GM12878 (cell line): ENCODE data around the gene MGAT1. TPM values are rescaled to one million over a fixed set of nuclear protein-coding genes. Genes with fewer than 3 reads are reported as not detected.
A peak's percentile ranks its signal among the peaks of the same experiment; 100 is the strongest.

Source experiments
- ATAC-seq: fragments of 200-7000 bp; cut with Tn5 transposase; 3 replicates; pipeline ENCODE4 v1.9.1; 2020; ENCODE audit warnings: mild to moderate bottlenecking, moderate library complexity
- BruUV-seq: library from RNA; stranded (reverse); fragments of 400-500 nt; replicated peaks from 2 replicates; lab custom pipeline; 2021; lab: Mats Ljungman, UMichigan
- CTCF ChIA-PET: fragments of 300-600 bp; sonication (Branson Sonifier 250); formaldehyde crosslinking; extraction: SDS; loops from one replicate; lab custom pipeline; 2021; ENCODE audit warnings: inconsistent platforms; lab: Yijun Ruan, JAX
- POLR2A ChIA-PET: fragments of 350-600 bp; formaldehyde crosslinking; extraction: SDS; loops from one replicate; lab custom pipeline; 2021; ENCODE audit warnings: inconsistent platforms; lab: Charles Lee
- RAD21 ChIA-PET: fragments of 300-600 bp; sonication (Branson Sonifier 250); formaldehyde crosslinking; loops from one replicate; lab custom pipeline; 2023; ENCODE audit warnings: antibody characterized with exemption; ENCODE audit not compliant: unreplicated experiment; lab: Charles Lee
- SMC1A ChIA-PET: fragments of 300-600 bp; sonication (Branson Sonifier 250); formaldehyde crosslinking; loops from one replicate; lab custom pipeline; 2023; ENCODE audit not compliant: unreplicated experiment, uncharacterized antibody; lab: Charles Lee
- DNase-seq: peaks from one replicate; pipeline ENCODE4 v3.0.0-alpha.2; 2011; ENCODE audit warnings: low read depth, low spot score
- FAIRE-seq: peaks from 3 replicates; lab custom pipeline; 2011; peaks lifted over from hg19 to GRCh38; lab: Jason Lieb, UNC
- H2AFZ ChIP-seq: 2 replicates; pipeline ENCODE4 v1.6.0; 2011; ENCODE audit warnings: low read depth, low read length, control low read depth; ENCODE audit not compliant: control insufficient read depth
- H3K27ac ChIP-seq: 2 replicates; pipeline ENCODE4 v1.5.1; 2011; ENCODE audit warnings: control low read depth; ENCODE audit not compliant: control insufficient read depth, insufficient read depth
- H3K27me3 ChIP-seq, 2 experiments: replicated peaks in 1 of 2; 2 replicates each; pipeline versions ENCODE4 v1.6.0 to v1.6.1; 2011; ENCODE audit warnings: low read length in 1 of 2; ENCODE audit not compliant: control insufficient read depth in 2 of 2, insufficient read depth in 2 of 2
- H3K36me3 ChIP-seq, 2 experiments: 2 replicates each; pipeline ENCODE4 v1.5.1; 2011; ENCODE audit warnings: low read length in 1 of 2; ENCODE audit not compliant: control insufficient read depth in 2 of 2, insufficient read depth in 2 of 2
- H3K4me1 ChIP-seq: 2 replicates; pipeline ENCODE4 v1.6.1; 2011; ENCODE audit warnings: mild to moderate bottlenecking, low read length, moderate library complexity, mixed read lengths; ENCODE audit not compliant: control insufficient read depth, insufficient read depth
- H3K4me2 ChIP-seq: 2 replicates; pipeline ENCODE4 v1.6.0; 2011; ENCODE audit warnings: control low read depth; ENCODE audit not compliant: control insufficient read depth, insufficient read depth
- H3K4me3 ChIP-seq: fragments of 200-600 bp; sonication (generic); 2 replicates; pipeline ENCODE4 v1.5.1; 2016
- H3K79me2 ChIP-seq: 2 replicates; pipeline ENCODE4 v1.6.0; 2011; ENCODE audit warnings: low read length; ENCODE audit not compliant: control insufficient read depth, insufficient read depth
- H3K9ac ChIP-seq: 2 replicates; pipeline ENCODE4 v1.8.0; 2011; ENCODE audit warnings: low read length, control low read depth, mixed read lengths; ENCODE audit not compliant: control insufficient read depth, insufficient read depth
- H3K9me3 ChIP-seq: replicated peaks from 3 replicates; pipeline ENCODE4 v1.5.1; 2011; ENCODE audit warnings: mild to moderate bottlenecking, low read length; ENCODE audit not compliant: control insufficient read depth, insufficient read depth
- H4K20me1 ChIP-seq: 2 replicates; pipeline ENCODE4 v1.6.0; 2011; ENCODE audit not compliant: control insufficient read depth, insufficient read depth
- ATF7 ChIP-seq: fragments of 450-650 bp; IDR thresholded peaks from 2 replicates; pipeline ENCODE4 v1.6.1; 2016; ENCODE audit warnings: low read depth, mild to moderate bottlenecking
- EP300 ChIP-seq, 2 experiments: fragments of 150-350 bp in 1 of 2; IDR thresholded peaks; 2 replicates each; pipeline ENCODE4 v1.6.1; 2011 to 2012; ENCODE audit warnings: low read depth in 2 of 2, low read length in 2 of 2, borderline replicate concordance in 1 of 2, improper control_type of control experiment in 1 of 2, inconsistent platforms in 1 of 2; ENCODE audit not compliant: control insufficient read depth in 1 of 2
- HDGF ChIP-seq: fragments of 450-650 bp; IDR thresholded peaks from 2 replicates; pipeline ENCODE4 v1.6.1; 2016; ENCODE audit warnings: antibody characterized with exemption
- POLR2AphosphoS5 ChIP-seq: IDR thresholded peaks from 2 replicates; pipeline ENCODE4 v1.6.1; 2011; ENCODE audit warnings: mild to moderate bottlenecking, low read length, inconsistent platforms
- POU2F2 ChIP-seq: IDR thresholded peaks from 3 replicates; pipeline ENCODE4 v1.6.1; 2011; ENCODE audit warnings: low read depth, mild to moderate bottlenecking, low read length, borderline replicate concordance
- RUNX3 ChIP-seq: IDR thresholded peaks from 2 replicates; pipeline ENCODE4 v1.6.1; 2012; ENCODE audit warnings: low read length, inconsistent platforms
- SREBF2 ChIP-seq: IDR thresholded peaks from 2 replicates; pipeline ENCODE4 v1.6.1; 2012; ENCODE audit warnings: mild to moderate bottlenecking, low read length
- WGBS: methylation state at CpG from one replicate; pipeline ENCODE4 v1.1.6; 2016; ENCODE audit warnings: low lambda C conversion rate; ENCODE audit not compliant: insufficient replicate concordance, insufficient coverage; ENCODE audit errors: missing lambda C conversion rate; 5-methylcytosine and 5-hydroxymethylcytosine counted together
- in situ Hi-C: fragments of 300-500 bp; cut with MboI; formaldehyde crosslinking; loops from 9 replicates; pipeline ENCODE4 v1.14.3; 2018; ENCODE audit warnings: mixed read lengths
- intact Hi-C: fragments of 100-400 bp; cut with micrococcal nuclease; formaldehyde crosslinking; loops from one replicate; pipeline ENCODE4 v1.14.2; 2022; ENCODE audit not compliant: unreplicated experiment
- polyA plus RNA-seq, 11 experiments: library from polyadenylated mRNA; depleted of rRNA in 4 of 11; unstranded in 6 of 11; stranded (reverse) in 5 of 11; fragments of >200 nt; fragmentation: Nextera tagmentation in 4 of 11; fragmentation: Illumina TruSeq in 1 of 11; extraction: Ambion mirVana in 4 of 11; extraction: Trizol in 1 of 11; gene quantifications; 1 replicate in 1 of 11; 2 replicates in 10 of 11; pipeline versions ENCODE4 v1.2.1 to v1.2.3, GENCODE V29; 2011 to 2016; ENCODE audit warnings: inconsistent platforms in 2 of 11, missing spikeins in 2 of 11, low read depth in 1 of 11
- total RNA-seq, 4 experiments: library from RNA; depleted of rRNA in 3 of 4; stranded (reverse); fragments of >200 nt in 3 of 4; fragmentation: Illumina TruSeq in 1 of 4; extraction: Trizol in 1 of 4; gene quantifications; 2 replicates each; pipeline versions ENCODE4 v1.2.1 to v1.2.3, GENCODE V29; 2013 to 2021
- TF ChIP-seq, protein P1 (sequence below): fragments of 450-650 bp; IDR thresholded peaks from 2 replicates; pipeline ENCODE4 v1.6.1; 2017; ENCODE audit warnings: mild to moderate bottlenecking, moderate library complexity
- TF ChIP-seq, protein P2 (sequence below): fragments of 450-650 bp; formaldehyde crosslinking; IDR thresholded peaks from 2 replicates; pipeline ENCODE4 v1.4.0; 2022; ENCODE audit warnings: mild to moderate bottlenecking, moderate library complexity
- TF ChIP-seq, protein P3 (sequence below): IDR thresholded peaks from 2 replicates; pipeline ENCODE4 v1.6.1; 2011; ENCODE audit warnings: low read depth, low read length, improper control_type of control experiment, borderline replicate concordance
- TF ChIP-seq, protein P4 (sequence below): fragments of 450-650 bp; conservative IDR thresholded peaks from 2 replicates; pipeline ENCODE4 v1.6.1; 2017; ENCODE audit warnings: mild to moderate bottlenecking, moderate library complexity

Gene MGAT1
- total and polyA plus RNA-seq, 10 of the 15 experiments (the other 5 are each of a cell fraction or from before 2014, with no cell fraction given) = 3.1 to 88.4 (median 62.7) TPM

DNA sequence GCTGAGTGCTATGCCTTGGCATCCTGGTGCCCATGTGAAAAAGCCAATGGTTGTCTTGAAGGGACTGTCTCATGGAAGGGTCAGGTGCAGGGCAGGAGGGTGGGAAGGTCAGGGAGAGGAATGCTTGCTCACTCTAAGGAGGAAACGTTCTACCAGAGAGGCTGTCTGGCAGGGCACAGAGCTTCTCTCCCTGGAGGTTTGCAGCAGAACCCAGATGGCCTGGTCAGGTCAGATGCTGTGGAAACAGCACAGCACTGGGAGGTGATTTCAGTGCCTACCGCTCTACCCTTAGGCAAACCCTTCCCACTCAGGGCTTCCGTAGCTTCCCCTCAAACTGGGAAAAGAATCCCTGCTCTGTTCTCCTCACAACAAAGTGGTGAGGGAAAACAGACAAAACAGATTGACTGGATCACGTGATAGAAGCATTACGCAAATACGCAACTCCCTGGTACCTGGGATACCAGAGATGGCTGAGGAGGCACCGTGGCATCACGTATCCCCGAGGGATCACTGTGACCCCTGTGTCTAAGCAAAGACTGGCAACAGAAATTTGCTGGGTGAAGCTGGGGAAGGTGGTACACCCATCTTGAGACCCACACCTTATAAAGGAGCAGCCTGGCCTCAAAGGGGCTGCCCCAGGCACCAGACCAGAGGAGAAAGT is 3.9 kb upstream of the MGAT1 start:
- RAD21 ChIA-PET = interaction anchor here (0.8 to 1.4 kb wide), 8 partner anchors 18 to 362 kb away, joined by 3 to 4 read pairs (median 3); no protein-coding TSS in a partner anchor
- FAIRE-seq = no peak
- Histone ChIP-seq H3K4me1 (peaks cover 23% of the 10 kb centered on the region), H3K4me2 (peak overlapping the region; percentile 79), H4K20me1 (peaks cover 3% of the 10 kb centered on the region; the same call in 1 of the 2 replicates), H3K27ac (peak overlapping the region; percentile 94), H3K79me2 (peaks cover 80% of the 10 kb centered on the region), H3K27me3 (no peaks in the 10 kb centered on the region), H3K4me3 (peak overlapping the region; percentile 97), H3K9ac (peak overlapping the region; percentile 90), H3K9me3 (no peaks in the 10 kb centered on the region), H2AFZ (no peak overlapping the region), H3K36me3 (peaks cover 0 to 2% of the 10 kb centered on the region in 2 experiments; a peak in 2 of 4 replicates)
- CTCF ChIA-PET = interaction anchor here (0.9 to 2.4 kb wide), 4 partner anchors 11 to 362 kb away, joined by 3 to 14 read pairs (median 4); no protein-coding TSS in a partner anchor
- 59% methylated on average over 9 of the region's 9 CpGs for WGBS
- intact Hi-C loops (loop anchor here (5.0 to 10.0 kb wide), 2 partner anchors 348 to 366 kb away; no protein-coding TSS in a partner anchor), in situ Hi-C loops (loop anchor here (25.0 kb wide), 1 partner anchor 994 kb away; the partner anchor contains the start of genes MGAT4B and SQSTM1)
- POLR2A ChIA-PET = interaction anchor here (0.9 to 2.9 kb wide), 4 partner anchors 11 to 54 kb away, joined by 3 to 11 read pairs (median 8); no protein-coding TSS in a partner anchor
- no TSS peak for BruUV-seq
- no peak for DNase-seq
- no peak for ATAC-seq
- SMC1A ChIA-PET = interaction anchor here (0.7 to 3.1 kb wide), 5 partner anchors 12 to 61 kb away, joined by 3 to 13 read pairs (median 5); no protein-coding TSS in a partner anchor
- TF ChIP-seq POU2F2 = 0 out of 3 replicates have a peak, but pooled peaks have one; percentile 13
- TF ChIP-seq ATF7 = peak; percentile 27; the same call in 1 of the 2 replicates
- TF ChIP-seq POLR2AphosphoS5 = no peak
- TF ChIP-seq, protein P1, sequence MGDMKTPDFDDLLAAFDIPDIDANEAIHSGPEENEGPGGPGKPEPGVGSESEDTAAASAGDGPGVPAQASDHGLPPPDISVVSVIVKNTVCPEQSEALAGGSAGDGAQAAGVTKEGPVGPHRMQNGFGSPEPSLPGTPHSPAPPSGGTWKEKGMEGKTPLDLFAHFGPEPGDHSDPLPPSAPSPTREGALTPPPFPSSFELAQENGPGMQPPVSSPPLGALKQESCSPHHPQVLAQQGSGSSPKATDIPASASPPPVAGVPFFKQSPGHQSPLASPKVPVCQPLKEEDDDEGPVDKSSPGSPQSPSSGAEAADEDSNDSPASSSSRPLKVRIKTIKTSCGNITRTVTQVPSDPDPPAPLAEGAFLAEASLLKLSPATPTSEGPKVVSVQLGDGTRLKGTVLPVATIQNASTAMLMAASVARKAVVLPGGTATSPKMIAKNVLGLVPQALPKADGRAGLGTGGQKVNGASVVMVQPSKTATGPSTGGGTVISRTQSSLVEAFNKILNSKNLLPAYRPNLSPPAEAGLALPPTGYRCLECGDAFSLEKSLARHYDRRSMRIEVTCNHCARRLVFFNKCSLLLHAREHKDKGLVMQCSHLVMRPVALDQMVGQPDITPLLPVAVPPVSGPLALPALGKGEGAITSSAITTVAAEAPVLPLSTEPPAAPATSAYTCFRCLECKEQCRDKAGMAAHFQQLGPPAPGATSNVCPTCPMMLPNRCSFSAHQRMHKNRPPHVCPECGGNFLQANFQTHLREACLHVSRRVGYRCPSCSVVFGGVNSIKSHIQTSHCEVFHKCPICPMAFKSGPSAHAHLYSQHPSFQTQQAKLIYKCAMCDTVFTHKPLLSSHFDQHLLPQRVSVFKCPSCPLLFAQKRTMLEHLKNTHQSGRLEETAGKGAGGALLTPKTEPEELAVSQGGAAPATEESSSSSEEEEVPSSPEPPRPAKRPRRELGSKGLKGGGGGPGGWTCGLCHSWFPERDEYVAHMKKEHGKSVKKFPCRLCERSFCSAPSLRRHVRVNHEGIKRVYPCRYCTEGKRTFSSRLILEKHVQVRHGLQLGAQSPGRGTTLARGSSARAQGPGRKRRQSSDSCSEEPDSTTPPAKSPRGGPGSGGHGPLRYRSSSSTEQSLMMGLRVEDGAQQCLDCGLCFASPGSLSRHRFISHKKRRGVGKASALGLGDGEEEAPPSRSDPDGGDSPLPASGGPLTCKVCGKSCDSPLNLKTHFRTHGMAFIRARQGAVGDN = peak; percentile 66
- TF ChIP-seq HDGF = no peak; the same call in 1 of the 2 replicates
- TF ChIP-seq, protein P2, sequence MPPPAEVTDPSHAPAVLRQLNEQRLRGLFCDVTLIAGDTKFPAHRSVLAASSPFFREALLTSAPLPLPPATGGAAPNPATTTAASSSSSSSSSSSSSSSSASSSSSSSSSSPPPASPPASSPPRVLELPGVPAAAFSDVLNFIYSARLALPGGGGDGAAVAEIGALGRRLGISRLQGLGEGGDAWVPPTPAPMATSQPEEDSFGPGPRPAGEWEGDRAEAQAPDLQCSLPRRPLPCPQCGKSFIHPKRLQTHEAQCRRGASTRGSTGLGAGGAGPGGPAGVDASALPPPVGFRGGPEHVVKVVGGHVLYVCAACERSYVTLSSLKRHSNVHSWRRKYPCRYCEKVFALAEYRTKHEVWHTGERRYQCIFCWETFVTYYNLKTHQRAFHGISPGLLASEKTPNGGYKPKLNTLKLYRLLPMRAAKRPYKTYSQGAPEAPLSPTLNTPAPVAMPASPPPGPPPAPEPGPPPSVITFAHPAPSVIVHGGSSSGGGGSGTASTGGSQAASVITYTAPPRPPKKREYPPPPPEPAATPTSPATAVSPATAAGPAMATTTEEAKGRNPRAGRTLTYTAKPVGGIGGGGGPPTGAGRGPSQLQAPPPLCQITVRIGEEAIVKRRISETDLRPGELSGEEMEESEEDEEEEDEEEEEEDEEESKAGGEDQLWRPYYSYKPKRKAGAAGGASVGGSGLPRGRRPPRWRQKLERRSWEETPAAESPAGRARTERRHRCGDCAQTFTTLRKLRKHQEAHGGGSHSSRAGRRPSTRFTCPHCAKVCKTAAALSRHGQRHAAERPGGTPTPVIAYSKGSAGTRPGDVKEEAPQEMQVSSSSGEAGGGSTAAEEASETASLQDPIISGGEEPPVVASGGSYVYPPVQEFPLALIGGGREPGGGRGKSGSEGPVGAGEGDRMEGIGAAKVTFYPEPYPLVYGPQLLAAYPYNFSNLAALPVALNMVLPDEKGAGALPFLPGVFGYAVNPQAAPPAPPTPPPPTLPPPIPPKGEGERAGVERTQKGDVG (CRISPR knock-in tag) = 0 out of 2 replicates have a peak, but pooled peaks have one; percentile 23
- TF ChIP-seq SREBF2 = no peak
- no peak for TF ChIP-seq EP300 (IDR thresholded peaks at IDR 0.05; ENCODE audit: borderline replicate concordance in 1 of 2, control insufficient read depth in 1 of 2, low read depth in 2 of 2, low read length in 2 of 2)
- TF ChIP-seq, protein P3, sequence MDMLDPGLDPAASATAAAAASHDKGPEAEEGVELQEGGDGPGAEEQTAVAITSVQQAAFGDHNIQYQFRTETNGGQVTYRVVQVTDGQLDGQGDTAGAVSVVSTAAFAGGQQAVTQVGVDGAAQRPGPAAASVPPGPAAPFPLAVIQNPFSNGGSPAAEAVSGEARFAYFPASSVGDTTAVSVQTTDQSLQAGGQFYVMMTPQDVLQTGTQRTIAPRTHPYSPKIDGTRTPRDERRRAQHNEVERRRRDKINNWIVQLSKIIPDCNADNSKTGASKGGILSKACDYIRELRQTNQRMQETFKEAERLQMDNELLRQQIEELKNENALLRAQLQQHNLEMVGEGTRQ = peak; percentile 44; the same call in 1 of the 2 replicates
- no peak for TF ChIP-seq RUNX3
- TF ChIP-seq, protein P4, sequence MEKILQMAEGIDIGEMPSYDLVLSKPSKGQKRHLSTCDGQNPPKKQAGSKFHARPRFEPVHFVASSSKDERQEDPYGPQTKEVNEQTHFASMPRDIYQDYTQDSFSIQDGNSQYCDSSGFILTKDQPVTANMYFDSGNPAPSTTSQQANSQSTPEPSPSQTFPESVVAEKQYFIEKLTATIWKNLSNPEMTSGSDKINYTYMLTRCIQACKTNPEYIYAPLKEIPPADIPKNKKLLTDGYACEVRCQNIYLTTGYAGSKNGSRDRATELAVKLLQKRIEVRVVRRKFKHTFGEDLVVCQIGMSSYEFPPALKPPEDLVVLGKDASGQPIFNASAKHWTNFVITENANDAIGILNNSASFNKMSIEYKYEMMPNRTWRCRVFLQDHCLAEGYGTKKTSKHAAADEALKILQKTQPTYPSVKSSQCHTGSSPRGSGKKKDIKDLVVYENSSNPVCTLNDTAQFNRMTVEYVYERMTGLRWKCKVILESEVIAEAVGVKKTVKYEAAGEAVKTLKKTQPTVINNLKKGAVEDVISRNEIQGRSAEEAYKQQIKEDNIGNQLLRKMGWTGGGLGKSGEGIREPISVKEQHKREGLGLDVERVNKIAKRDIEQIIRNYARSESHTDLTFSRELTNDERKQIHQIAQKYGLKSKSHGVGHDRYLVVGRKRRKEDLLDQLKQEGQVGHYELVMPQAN = 0 out of 2 replicates have a peak, but pooled peaks have one; percentile 24
